NOMO-1 (cell line): ENCODE measurements around the gene NRCAM.

Experiments
- DNase-seq, 2 experiments: peaks; one replicate each; lab custom pipeline; 2025; ENCODE audit not compliant: unreplicated experiment in 2 of 2; lab: John Stamatoyannopoulos, UW

NRCAM gene

GRCh38 chr7:108460964-108461363 is 4.7 kb upstream of the NRCAM start:
- no peak for DNase-seq

- peak in 1 of 2 experiments; percentile 24 for DNase-seq
Measured at GRCh38 chr7:108459922-108460551, 3.8 kb upstream of the NRCAM start.

DNA sequence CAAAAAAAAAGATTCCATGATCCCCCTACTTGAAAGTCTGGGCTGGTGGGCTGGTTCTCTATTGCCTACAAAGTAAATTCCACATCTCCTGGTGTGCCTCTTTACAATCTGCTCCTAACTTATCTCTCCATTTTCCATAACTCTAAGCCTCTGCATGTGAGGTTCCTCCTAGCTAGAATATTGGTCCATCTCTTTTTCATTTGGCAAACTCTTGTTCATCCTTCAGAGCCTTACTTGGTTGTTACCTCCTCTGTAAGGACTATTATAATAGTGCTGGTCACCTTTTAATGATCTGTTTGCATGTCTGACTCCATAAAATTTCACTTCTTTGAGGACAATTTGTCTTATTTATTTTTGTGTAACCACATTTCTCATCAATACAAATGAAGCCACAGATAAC is 1.6 kb upstream of the NRCAM start:
- DNase-seq: no peak

GRCh38 chr7:108456845-108457540 is 757 bp upstream of the NRCAM start:
- DNase-seq: no peak

GRCh38 chr7:108455551-108455997 is 662 bp downstream of the NRCAM start:
- DNase-seq: no peak

DNA sequence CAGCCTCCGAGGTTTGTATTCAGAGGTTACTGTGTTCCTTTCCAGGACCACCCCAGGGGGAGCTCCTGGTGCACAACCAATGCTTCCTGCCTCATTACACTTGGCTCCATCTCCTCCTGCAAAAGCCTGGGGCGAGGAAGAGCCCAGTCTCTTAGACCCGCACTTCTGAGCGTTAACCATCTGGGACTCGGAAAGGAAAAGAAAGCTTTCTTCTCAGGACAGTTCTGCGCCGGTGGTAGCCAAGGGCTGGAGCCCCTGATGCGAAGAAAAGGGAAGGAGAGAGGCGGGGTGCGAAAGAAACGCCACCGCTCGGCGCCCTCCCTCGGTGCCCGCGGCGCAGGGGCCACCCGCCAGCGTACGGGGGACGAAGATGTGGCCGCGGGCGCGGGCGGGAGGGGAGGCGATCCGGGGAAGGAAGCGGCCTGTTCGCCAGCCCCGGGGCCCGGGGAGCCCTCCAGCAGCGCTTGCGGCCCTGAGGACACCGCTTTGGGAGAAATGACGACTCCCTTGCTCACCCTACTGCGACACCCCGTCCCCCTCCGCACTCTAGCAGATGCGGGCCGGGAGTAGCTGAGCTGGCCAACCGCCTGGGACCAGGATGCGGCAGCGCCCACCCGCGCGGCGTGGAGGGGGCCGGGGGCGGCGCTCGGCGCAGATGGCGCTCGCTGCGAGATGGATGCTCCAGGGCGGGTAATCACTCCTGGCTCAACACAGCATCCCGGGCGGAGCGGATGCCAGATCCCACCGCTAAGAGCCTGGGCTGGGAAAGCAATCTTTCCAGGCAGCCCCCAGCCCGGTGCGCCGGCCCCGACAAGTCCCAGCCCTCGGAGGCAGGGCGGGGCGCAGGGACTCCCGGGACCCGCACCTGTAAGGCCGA is 1.3 kb downstream of the NRCAM start:
- no peak for DNase-seq

- no peak for DNase-seq
Measured at GRCh38 chr7:108454317-108454673, 1.9 kb downstream of the NRCAM start.

- DNase-seq: no peak
Measured at GRCh38 chr7:108453320-108453719, 2.9 kb downstream of the NRCAM start.

DNA sequence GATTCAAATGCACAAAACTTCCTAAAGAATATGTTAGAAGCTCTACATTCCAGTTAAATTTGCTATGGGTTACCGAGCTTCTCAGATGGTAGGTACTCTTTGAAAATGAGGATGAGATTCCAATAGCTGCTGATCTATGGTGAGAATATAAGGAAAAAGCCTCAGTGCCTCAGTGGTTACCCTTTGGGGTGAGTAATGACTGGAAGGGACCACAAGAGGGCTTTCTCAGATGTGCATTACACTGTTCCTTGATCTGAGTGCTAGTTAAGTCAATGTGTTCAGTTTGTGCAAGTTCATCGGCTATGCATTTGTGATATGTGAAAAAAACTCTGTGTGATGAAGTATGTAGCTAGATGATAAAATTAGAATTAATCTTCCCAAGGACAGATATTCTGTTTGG is 3.5 kb downstream of the NRCAM start:
- DNase-seq: no peak

DNA sequence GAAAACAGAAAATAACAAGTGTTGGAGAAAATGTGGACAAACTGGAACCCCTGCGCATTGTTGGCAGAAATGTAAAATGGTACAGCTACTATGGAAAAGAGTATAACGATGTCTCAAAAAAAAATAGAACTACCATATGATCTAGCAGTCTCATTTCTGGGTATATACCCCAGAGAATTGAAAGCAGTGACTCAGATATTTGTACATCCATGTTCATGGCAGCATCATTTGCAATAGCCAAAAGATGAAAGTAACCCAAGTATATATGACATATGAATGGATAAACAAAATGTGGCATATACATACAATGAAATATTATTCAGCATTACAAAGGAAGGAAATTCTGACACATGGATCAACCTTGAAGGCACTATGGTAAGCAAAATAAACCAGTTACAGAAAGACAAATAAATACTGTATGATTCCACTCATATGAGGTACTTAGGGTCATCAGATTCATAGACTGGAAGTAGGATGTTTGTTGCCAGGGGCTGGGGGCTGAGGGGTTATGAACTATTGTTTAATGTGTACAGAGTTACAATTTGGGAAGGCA is 4.9 kb downstream of the NRCAM start:
- DNase-seq: no peak

- DNase-seq: no peak
Measured at GRCh38 chr7:108450160-108450559, 6.1 kb downstream of the NRCAM start.

DNA sequence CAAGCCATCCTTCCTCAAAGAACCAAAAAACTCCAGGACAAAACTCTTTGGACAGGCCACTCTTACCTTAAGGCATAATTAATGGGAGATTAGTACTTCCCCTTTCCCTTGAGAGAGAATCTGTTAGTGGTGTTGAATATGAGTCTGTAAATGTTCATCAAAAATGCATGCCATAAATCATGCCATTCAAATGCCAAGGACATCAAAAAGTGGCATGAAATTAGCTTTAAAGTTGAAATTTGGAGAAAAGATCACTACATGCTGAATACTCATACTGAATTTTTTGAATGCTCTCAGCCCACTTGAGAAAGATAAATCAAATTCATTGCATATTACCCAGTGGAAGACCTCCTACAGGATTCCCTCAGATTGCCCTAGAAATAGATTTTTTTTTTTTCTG is 6.7 kb downstream of the NRCAM start:
- no peak for DNase-seq

DNA sequence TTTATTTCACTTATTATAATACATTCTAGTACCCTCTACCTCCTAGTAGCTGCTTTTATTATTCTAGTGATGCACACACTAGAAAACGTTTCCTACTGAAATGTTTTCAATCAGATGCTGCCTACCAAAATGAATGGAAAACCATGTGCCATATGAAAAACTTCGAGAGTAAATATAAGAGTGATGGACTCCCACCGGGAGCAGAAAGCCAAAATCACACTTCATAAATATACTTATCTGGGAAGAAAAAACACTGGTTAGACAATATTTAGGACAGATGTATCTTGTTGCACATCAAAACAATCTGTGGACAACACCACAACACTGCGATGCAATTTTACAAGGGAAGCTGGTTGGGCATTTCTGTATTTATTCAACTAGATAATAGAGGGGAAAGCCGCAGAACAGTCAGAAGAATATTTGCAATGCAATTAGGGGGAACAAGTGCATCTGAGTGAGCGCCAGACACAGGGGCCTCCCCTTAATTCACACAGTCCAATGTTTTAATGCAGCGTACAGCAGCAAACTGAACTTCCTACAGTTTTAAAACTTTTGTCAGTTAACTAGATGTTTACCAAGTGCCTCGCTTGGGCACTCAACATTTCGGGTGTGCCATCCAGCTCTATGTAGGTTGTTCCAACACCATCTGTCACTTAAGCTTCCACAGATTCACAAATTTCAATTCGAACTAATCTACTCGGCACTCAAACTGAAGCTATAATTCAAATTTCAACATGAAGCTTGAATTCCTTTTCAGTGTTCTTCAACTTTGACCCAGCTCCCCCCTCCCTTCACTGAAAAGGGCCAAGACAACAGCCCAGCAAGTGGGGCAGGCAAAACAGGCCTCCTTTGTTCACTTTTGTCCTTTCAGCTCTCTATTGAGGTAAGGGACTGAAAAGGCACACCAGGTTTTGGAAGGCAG is 7.4 kb downstream of the NRCAM start:
- no peak for DNase-seq

DNA sequence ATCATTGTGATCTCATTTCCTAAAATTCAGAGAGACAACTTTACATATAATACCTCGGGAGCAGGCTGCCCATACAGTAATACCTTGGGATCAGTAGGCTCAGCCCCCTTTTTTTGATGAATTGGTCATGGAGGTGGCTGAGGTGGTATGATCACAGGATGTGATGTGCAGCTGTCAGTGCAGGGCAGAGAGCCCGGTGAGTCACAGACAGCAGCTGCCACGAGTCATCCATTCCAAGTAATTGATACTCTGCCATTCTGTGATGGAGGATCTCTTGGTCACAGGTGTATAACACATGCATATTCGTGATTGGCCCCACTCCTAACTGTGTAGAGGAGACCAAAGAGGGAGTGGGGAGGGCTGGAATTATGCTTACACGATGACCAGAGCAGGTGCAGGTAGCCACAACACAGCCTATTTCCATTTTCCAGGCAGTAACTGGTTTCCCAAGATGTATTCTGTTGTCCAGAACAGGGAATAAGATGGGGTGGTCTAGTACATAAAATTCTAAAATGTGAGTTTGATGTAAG is 14.1 kb downstream of the NRCAM start:
- no peak for DNase-seq

- no peak for DNase-seq
Measured at GRCh38 chr7:108441392-108441955, 14.8 kb downstream of the NRCAM start.

GRCh38 chr7:108440613-108441012 is 15.6 kb downstream of the NRCAM start:
- no peak for DNase-seq

DNA sequence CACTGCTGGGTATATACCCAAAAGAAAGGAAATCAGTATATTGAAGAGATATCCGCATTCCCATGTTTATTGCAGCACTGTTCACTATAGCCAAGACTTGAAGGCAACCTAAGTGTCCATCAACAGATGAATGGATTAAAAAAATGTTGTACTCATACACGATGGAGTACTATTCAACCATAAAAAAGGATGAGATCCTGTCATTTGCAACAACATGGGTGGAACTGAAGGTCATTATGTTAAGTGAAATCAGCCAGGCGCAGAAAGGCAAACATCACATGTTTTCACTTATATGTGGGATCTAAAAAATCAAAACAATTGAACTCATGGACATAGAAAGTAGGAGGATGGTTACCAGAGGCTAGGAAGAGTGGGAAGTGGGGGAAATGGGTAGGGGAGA is 19.3 kb downstream of the NRCAM start:
- no peak for DNase-seq

- DNase-seq: no peak
Measured at GRCh38 chr7:108434010-108434409, 22.2 kb downstream of the NRCAM start.

DNA sequence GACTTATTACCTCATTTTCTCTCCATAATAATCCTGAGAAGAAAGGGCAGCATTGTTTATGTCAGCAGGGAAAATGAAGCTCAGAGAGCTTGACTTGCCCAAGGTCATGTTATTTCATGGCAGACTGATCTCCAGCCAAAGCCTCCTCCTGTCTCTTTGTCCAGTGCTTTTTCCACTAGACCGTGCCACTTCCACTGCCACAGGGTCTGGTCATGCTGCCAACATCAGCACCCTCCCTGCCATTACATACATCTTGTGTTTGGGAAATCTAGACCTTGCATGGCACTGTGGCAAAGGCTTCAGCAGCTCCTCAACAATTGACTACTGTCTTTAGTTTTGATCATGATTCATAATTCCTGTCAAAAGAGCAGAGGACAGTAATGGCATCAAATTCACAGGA is 25.1 kb downstream of the NRCAM start:
- DNase-seq: no peak

- DNase-seq: no peak
Measured at GRCh38 chr7:108430664-108431063, 25.6 kb downstream of the NRCAM start.
